ENCODE measurements around the gene DDIT4. TPM values are rescaled to one million over a fixed set of nuclear protein-coding genes. Genes with fewer than 3 reads are reported as not detected.

DDIT4 gene
- total RNA-seq, 1 experiment from 2014 or later: 157 TPM

GRCh38 chr10:72259491-72260238, 14.1 kb upstream of the DDIT4 start:
- H3K27ac ChIP-seq (ENCODE audit: low read length): peak overlapping the region; percentile 89
- H3K9me3 ChIP-seq (ENCODE audit: control insufficient read depth, insufficient read depth, low read depth, low read length): no peaks in the 10 kb centered on the region
- peak; percentile 8; the same call in 1 of the 2 replicates for ATAC-seq
- no peak overlapping the region for H3K4me3 ChIP-seq (ENCODE audit: low read depth in 2 of 2, low read length in 2 of 2)
- in situ Hi-C loops (cut with HindIII; ENCODE audit: low pct_unique_long_range_greater_than_20kb, low sequenced_read_pairs): no loop called here
- DNase-seq (ENCODE audit: low read depth, low spot score): no peak
- ChIA-PET CTCF (no interaction called here), POLR2A (no interaction called here)
- peaks cover 42% of the 10 kb centered on the region for H3K4me1 ChIP-seq (ENCODE audit: control insufficient read depth, insufficient read depth, low read length)
- no peak for TF ChIP-seq REST (IDR thresholded peaks at IDR 0.05; ENCODE audit: insufficient read depth in 1 of 2, low read depth in 2 of 2, low read length in 1 of 2)
- TF ChIP-seq SIN3A (IDR thresholded peaks at IDR 0.05; ENCODE audit: borderline replicate concordance, insufficient read depth, low read depth, low read length): no peak
- TF ChIP-seq POLR2AphosphoS5 (IDR thresholded peaks at IDR 0.05; ENCODE audit: low read depth, low read length): no peak
- no peak for TF ChIP-seq CTCF (IDR thresholded peaks at IDR 0.05)
- TF ChIP-seq TCF7L2 (IDR thresholded peaks at IDR 0.05; ENCODE audit: low read depth, low read length): no peak
- no peaks in the 10 kb centered on the region for H3K36me3 ChIP-seq (ENCODE audit: control insufficient read depth, insufficient read depth, low read length)
- intact Hi-C loops (cut with micrococcal nuclease; ENCODE audit: unreplicated experiment): no loop called here
- no TSS peak for BruUV-seq (replicated peaks)
- H3K27me3 ChIP-seq (ENCODE audit: control insufficient read depth, insufficient read depth, low read length): no peaks in the 10 kb centered on the region

GRCh38 chr10:72260239-72260975, 13.3 kb upstream of the DDIT4 start:
- peaks cover 34% of the 10 kb centered on the region for H3K4me1 ChIP-seq (ENCODE audit: control insufficient read depth, insufficient read depth, low read length)
- H3K36me3 ChIP-seq (ENCODE audit: control insufficient read depth, insufficient read depth, low read length): no peaks in the 10 kb centered on the region
- ChIA-PET POLR2A (interaction anchor here (0.6 kb wide), 1 partner anchor 538 kb away, joined by 5 read pairs; no protein-coding TSS in a partner anchor), CTCF (interaction anchor here (0.6 to 0.9 kb wide), 4 partner anchors 12 to 92 kb away, joined by 3 to 6 read pairs (median 4); no protein-coding TSS in a partner anchor)
- DNase-seq (ENCODE audit: low read depth, low spot score) (no peak), ATAC-seq (peak; percentile 88)
- TF ChIP-seq REST (IDR thresholded peaks at IDR 0.05; ENCODE audit: insufficient read depth in 1 of 2, low read depth in 2 of 2, low read length in 1 of 2): no peak
- 0 out of 2 replicates have a peak, but pooled peaks have one; percentile 20 for TF ChIP-seq POLR2AphosphoS5 (IDR thresholded peaks at IDR 0.05; ENCODE audit: low read depth, low read length)
- 0 out of 2 replicates have a peak, but pooled peaks have one; percentile 18 for TF ChIP-seq SIN3A (IDR thresholded peaks at IDR 0.05; ENCODE audit: borderline replicate concordance, insufficient read depth, low read depth, low read length)
- no peak for TF ChIP-seq CTCF (IDR thresholded peaks at IDR 0.05)
- TF ChIP-seq TCF7L2 (IDR thresholded peaks at IDR 0.05; ENCODE audit: low read depth, low read length): no peak
- peak overlapping the region; percentile 89 for H3K27ac ChIP-seq (ENCODE audit: low read length)
- intact Hi-C loops (cut with micrococcal nuclease; ENCODE audit: unreplicated experiment): no loop called here
- in situ Hi-C loops (cut with HindIII; ENCODE audit: low pct_unique_long_range_greater_than_20kb, low sequenced_read_pairs): no loop called here
- no TSS peak for BruUV-seq (replicated peaks)
- peak overlapping the region; percentile 57 to 58 for H3K4me3 ChIP-seq (ENCODE audit: low read depth in 2 of 2, low read length in 2 of 2)
- no peaks in the 10 kb centered on the region for H3K9me3 ChIP-seq (ENCODE audit: control insufficient read depth, insufficient read depth, low read depth, low read length)
- no peaks in the 10 kb centered on the region for H3K27me3 ChIP-seq (ENCODE audit: control insufficient read depth, insufficient read depth, low read length)
